HFFc6 (cell line): ENCODE data around the gene MKLN1. TPM values are rescaled to one million over a fixed set of nuclear protein-coding genes. Genes with fewer than 3 reads are reported as not detected.
"Not testable (repeated sequence)": the region's sequence is repeated elsewhere in the genome, so short reads cannot be mapped to it uniquely, and the experiment has no call there.

Experiments
- DNase-seq: peaks from one replicate; pipeline ENCODE4 v3.0.0-alpha.2; 2018
- H3K27ac Mint-ChIP-seq: 2 replicates; pipeline ENCODE4 v1.8.0; 2020; ENCODE audit warnings: mild to moderate bottlenecking, mixed read lengths
- H3K27me3 Mint-ChIP-seq: 2 replicates; pipeline ENCODE4 v1.8.0; 2021; ENCODE audit warnings: mild to moderate bottlenecking, moderate library complexity, mixed read lengths; ENCODE audit not compliant: insufficient read depth
- H3K36me3 Mint-ChIP-seq: 2 replicates; pipeline ENCODE4 v1.8.0; 2021; ENCODE audit warnings: low read depth, mixed read lengths
- H3K4me1 Mint-ChIP-seq: 2 replicates; pipeline ENCODE4 v1.8.0; 2020; ENCODE audit warnings: low read depth, mixed read lengths
- H3K4me3 Mint-ChIP-seq: 2 replicates; pipeline ENCODE4 v1.8.0; 2020; ENCODE audit warnings: mild to moderate bottlenecking, moderate library complexity, mixed read lengths
- H3K9me3 Mint-ChIP-seq: 2 replicates; pipeline ENCODE4 v1.8.0; 2020; ENCODE audit warnings: mild to moderate bottlenecking, mixed read lengths
- total RNA-seq, 6 experiments: library from RNA; stranded (reverse); fragmentation: NEBNext Ultra II Directional; extraction: Animal tissue kit (Norgen Biotek cat#: 25700); gene quantifications; 2 replicates in 1 of 6; 3 replicates in 5 of 6; pipeline ENCODE4 v1.2.3, GENCODE V29; 2021
- TF ChIP-seq, protein P1 (sequence below): fragments of 200-600 bp; sonication (generic); IDR thresholded peaks from 2 replicates; pipeline ENCODE4 v1.5.0; 2021; ENCODE audit warnings: antibody characterized with exemption, mild to moderate bottlenecking

The MKLN1 gene
- total RNA-seq, 6 experiments from 2014 or later: 31.9 to 44.7 (median 38.6) TPM

DNA sequence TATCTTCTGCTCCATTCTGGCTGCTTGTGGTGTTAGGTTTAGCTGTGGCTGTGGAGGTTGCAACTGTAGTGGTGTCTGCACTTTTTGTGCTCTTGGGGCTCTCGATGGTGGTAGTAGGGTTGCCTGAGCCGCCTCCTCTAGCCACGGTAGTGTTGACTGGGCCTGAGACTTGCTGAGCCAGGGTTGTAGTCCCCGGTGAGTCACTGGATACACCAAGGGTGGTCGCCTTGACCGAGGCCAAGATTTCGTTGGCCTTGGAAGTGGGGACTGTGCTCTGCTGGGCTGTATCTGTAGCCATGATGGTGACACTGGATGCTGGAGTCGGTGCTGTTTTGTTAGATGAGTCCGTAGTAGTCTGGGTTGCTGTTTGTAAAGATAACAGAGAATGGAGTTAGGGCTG, 183.4 kb downstream of the MKLN1 start:
- TF ChIP-seq, protein P1, sequence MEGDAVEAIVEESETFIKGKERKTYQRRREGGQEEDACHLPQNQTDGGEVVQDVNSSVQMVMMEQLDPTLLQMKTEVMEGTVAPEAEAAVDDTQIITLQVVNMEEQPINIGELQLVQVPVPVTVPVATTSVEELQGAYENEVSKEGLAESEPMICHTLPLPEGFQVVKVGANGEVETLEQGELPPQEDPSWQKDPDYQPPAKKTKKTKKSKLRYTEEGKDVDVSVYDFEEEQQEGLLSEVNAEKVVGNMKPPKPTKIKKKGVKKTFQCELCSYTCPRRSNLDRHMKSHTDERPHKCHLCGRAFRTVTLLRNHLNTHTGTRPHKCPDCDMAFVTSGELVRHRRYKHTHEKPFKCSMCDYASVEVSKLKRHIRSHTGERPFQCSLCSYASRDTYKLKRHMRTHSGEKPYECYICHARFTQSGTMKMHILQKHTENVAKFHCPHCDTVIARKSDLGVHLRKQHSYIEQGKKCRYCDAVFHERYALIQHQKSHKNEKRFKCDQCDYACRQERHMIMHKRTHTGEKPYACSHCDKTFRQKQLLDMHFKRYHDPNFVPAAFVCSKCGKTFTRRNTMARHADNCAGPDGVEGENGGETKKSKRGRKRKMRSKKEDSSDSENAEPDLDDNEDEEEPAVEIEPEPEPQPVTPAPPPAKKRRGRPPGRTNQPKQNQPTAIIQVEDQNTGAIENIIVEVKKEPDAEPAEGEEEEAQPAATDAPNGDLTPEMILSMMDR: no peak
- H3K4me3 Mint-ChIP-seq: no peak overlapping the region
- peaks cover 40% of the 10 kb centered on the region for H3K4me1 Mint-ChIP-seq
- 0 out of 2 replicates have a peak, but pooled peaks cover 6% of the 10 kb centered on the region for H3K36me3 Mint-ChIP-seq
- no peak for DNase-seq
- H3K9me3 Mint-ChIP-seq: no peaks in the 10 kb centered on the region
- no peaks in the 10 kb centered on the region; the same call in none of the 2 replicates for H3K27me3 Mint-ChIP-seq
- no peak overlapping the region for H3K27ac Mint-ChIP-seq

DNA sequence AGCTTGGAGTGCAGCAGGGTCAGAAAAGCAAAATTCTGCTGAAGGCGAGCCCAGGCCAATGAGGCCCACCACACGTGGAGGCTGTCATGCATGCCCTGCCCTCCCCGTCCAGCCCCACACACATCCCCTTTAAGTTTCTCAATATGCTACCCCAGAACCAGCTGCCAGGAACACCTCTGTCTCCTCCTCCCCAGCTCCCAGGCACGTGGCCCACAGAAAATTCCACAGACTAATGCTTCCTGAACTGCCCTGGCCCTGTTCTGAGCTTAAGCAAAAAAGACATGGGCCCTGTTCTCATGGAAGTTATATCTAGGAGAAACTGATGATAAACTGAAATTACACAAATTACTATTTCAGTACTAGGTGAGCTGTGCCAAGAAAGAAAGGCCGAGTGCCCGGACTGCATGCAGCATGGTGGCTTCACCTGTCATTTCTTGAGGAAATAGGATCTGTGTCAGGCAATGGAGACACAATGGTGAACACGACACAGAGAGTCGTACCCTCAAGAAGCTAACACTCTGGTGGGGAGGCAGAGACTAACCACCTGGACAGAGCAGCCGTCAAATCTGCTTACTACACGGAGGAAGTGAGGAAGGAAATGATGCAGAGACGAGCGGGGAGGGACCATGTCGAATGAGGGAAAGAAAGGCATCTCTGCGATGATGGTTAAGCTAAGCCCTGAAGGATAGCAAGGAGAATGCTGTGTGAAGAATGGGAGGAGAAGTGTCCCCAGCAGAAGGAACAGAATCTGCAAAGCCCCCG, 184.3 kb downstream of the MKLN1 start:
- no peak overlapping the region; the same call in 1 of the 2 replicates for H3K27ac Mint-ChIP-seq
- H3K9me3 Mint-ChIP-seq: no peaks in the 10 kb centered on the region
- H3K4me3 Mint-ChIP-seq: no peak overlapping the region
- TF ChIP-seq, protein P1: no peak
- H3K4me1 Mint-ChIP-seq: peaks cover 40% of the 10 kb centered on the region
- no peaks in the 10 kb centered on the region; the same call in none of the 2 replicates for H3K27me3 Mint-ChIP-seq
- 0 out of 2 replicates have a peak, but pooled peaks cover 6% of the 10 kb centered on the region for H3K36me3 Mint-ChIP-seq
- DNase-seq: no peak

DNA sequence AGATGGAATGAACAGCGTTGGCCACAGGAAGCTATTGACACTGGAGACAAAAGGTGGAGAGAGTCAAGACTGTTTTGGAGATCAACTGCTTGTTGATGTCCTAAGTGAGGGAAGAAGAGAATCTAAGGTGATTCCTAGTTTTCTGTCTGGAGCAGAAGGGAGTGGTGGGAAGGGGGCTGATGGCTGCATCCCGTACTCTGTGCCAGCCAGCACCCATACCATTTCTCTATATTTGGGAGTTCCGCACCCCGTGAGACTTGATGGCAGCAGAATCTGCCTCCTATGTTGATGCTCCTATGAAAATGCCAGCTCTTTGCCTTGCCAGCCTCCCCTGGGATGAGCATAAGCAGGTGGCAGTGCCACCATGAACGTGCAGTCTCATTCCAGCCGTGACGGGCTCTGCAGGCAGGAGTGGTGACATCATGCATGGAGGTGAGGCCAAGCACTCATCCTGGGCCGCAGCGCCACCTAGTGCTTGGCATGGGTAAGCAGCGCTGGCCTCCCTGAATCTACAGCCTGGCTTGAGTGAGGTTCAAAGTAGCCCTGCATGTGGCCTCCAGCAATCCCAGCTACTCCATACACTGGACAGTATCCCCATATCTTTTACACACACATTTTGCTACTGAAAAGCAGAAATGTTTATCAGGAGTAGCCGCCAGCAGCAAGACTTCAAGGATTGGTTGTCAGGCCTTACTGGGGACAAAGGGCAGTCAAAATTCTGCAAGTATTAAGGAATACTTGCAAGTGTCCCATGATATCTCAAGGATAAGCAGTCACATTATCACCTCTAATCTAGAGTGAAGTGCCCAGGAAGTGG, 185.8 kb downstream of the MKLN1 start:
- Mint-ChIP-seq H3K27me3 (no peaks in the 10 kb centered on the region; the same call in 1 of the 2 replicates), H3K27ac (peak overlapping the region; percentile 81), H3K4me1 (peaks cover 35% of the 10 kb centered on the region), H3K4me3 (peak overlapping the region; percentile 29), H3K36me3 (peaks cover 6% of the 10 kb centered on the region; the same call in 1 of the 2 replicates), H3K9me3 (no peaks in the 10 kb centered on the region)
- TF ChIP-seq, protein P1: peak; percentile 98
- peak; percentile 82 for DNase-seq

DNA sequence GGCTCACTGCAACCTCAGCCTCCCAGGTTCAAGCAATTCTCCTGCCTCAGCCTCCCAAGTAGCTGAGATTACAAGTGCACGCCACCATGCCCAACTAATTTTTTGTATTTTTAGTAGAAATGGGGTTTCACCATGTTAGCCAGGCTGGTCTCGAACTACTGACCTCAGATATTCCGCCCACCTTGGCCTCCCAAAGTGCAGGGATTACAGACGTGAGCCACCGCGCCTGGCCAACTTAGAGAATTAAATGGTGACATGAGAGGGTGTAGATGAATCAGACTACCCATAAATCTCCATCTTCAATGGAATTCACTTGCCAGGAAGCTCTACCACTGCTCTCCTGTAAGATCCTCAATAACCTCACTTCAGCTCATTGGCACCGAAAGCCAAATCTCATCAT, 187.8 kb downstream of the MKLN1 start:
- H3K4me1 Mint-ChIP-seq: peaks cover 45% of the 10 kb centered on the region
- DNase-seq, H3K4me3 Mint-ChIP-seq, H3K27me3 Mint-ChIP-seq, H3K27ac Mint-ChIP-seq, H3K9me3 Mint-ChIP-seq, H3K36me3 Mint-ChIP-seq: not testable (repeated sequence)

DNA sequence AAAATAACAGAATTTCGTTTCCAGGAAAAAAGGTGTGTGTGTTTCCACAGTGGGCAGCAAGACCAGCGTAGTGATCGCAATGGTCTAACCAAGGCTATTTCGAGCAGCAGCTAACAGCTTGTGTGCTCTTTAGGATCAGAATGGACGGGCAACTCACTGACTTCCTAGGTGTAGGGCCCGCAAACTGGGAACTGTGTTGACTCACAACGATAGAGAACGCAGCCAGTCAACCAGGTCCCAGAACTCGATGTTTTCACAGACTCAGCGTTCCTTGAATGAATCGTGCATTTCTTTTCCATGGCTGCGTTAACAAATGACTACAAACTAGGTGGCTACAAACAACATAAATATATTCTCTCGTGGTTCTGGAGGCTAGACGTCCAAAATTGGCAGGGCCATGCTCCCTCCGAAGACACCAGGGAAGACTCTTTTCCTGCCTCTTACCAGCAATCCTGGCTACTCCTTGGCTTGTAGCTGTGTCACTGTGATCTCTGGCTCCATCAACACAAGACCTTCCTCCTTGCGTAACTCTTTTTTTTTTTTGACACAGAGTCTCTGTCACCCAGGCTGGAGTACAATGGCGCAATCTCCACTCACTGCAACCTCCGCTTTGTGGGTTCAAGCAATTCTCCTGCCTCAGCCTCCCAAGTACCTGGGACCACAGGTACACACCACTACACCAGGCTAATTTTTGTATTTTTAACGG, 189.7 kb downstream of the MKLN1 start:
- Mint-ChIP-seq H3K27me3 (peaks cover 5% of the 10 kb centered on the region; the same call in 1 of the 2 replicates), H3K27ac (no peak overlapping the region), H3K9me3 (no peaks in the 10 kb centered on the region)

More for the DNA sequence above, 189.7 kb downstream of the MKLN1 start:
- no peaks in the 10 kb centered on the region; the same call in 1 of the 2 replicates for H3K36me3 Mint-ChIP-seq
- no peak for DNase-seq
- TF ChIP-seq, protein P1: no peak
- peaks cover 50% of the 10 kb centered on the region for H3K4me1 Mint-ChIP-seq
- H3K4me3 Mint-ChIP-seq: no peak overlapping the region
